IMR-90 (cell line): Measurements from ENCODE around the gene CLIC1. TPM values are rescaled to one million over a fixed set of nuclear protein-coding genes. Genes with fewer than 3 reads are reported as not detected.

ENCODE experiments used
- ATAC-seq: fragments of 200-7000 bp; cut with Tn5 transposase; 2 replicates; pipeline ENCODE4 v1.9.1; 2020; ENCODE audit warnings: low read depth, mild to moderate bottlenecking, moderate library complexity
- BruUV-seq: library from RNA; stranded (reverse); fragments of 400-500 nt; replicated peaks from 2 replicates; lab custom pipeline; 2021; lab: Mats Ljungman, UMichigan
- CTCF ChIA-PET: fragments of 300-600 bp; formaldehyde crosslinking; extraction: SDS; loops from one replicate; lab custom pipeline; 2021; ENCODE audit warnings: antibody characterized with exemption; lab: Yijun Ruan, JAX
- POLR2A ChIA-PET: fragments of 300-600 bp; sonication (Branson Sonifier 250); formaldehyde crosslinking; loops from one replicate; lab custom pipeline; 2022; ENCODE audit warnings: antibody characterized with exemption; ENCODE audit not compliant: unreplicated experiment; lab: Charles Lee
- DNase-seq: peaks from one replicate; pipeline ENCODE4 v3.0.0; 2013
- H2AFZ ChIP-seq: replicated peaks from 2 replicates; pipeline ENCODE3; 2013; ENCODE audit warnings: low read length, mild to moderate bottlenecking; ENCODE audit not compliant: poor library complexity
- H2AK5ac ChIP-seq: 2 replicates; pipeline ENCODE4 v1.6.1; 2013; ENCODE audit warnings: low read depth, low read length, inconsistent platforms
- H2AK9ac ChIP-seq: replicated peaks from 2 replicates; pipeline ENCODE3; 2013; ENCODE audit warnings: mild to moderate bottlenecking, low read depth, low read length, moderate library complexity; ENCODE audit not compliant: poor library complexity
- H2BK120ac ChIP-seq: 2 replicates; pipeline ENCODE4 v1.6.1; 2013; ENCODE audit warnings: low read depth, low read length, inconsistent platforms
- H2BK15ac ChIP-seq: 3 replicates; pipeline ENCODE4 v1.6.1; 2013; ENCODE audit warnings: low read depth, low read length, inconsistent platforms
- H2BK20ac ChIP-seq: 2 replicates; pipeline ENCODE4 v1.6.1; 2013; ENCODE audit warnings: low read depth, mild to moderate bottlenecking, inconsistent platforms, low read length, moderate library complexity
- H2BK5ac ChIP-seq: 2 replicates; pipeline ENCODE4 v1.6.1; 2013; ENCODE audit warnings: mild to moderate bottlenecking, low read depth, low read length, inconsistent platforms; ENCODE audit not compliant: poor library complexity, severe bottlenecking
- H3K14ac ChIP-seq: replicated peaks from 2 replicates; pipeline ENCODE4 v1.6.1; 2013; ENCODE audit warnings: low read depth, low read length, inconsistent platforms
- H3K18ac ChIP-seq: 2 replicates; pipeline ENCODE4 v1.6.1; 2013; ENCODE audit warnings: low read depth, low read length, control low read depth
- H3K23ac ChIP-seq: 2 replicates; pipeline ENCODE4 v1.6.1; 2013; ENCODE audit warnings: low read depth, low read length, inconsistent platforms
- H3K27ac ChIP-seq: 2 replicates; pipeline ENCODE4 v1.5.1; 2013; ENCODE audit warnings: mild to moderate bottlenecking, control low read depth, low read length; ENCODE audit not compliant: insufficient read depth
- H3K27me3 ChIP-seq: 2 replicates; pipeline ENCODE4 v1.6.1; 2013; ENCODE audit warnings: low read length; ENCODE audit not compliant: control insufficient read depth, insufficient read depth
- H3K36me3 ChIP-seq: 2 replicates; pipeline ENCODE4 v1.6.1; 2013; ENCODE audit warnings: low read length, mixed read lengths; ENCODE audit not compliant: control insufficient read depth, insufficient read depth
- H3K4ac ChIP-seq: 2 replicates; pipeline ENCODE4 v1.6.1; 2013; ENCODE audit warnings: low read depth, low read length, inconsistent platforms
- H3K4me1 ChIP-seq: 2 replicates; pipeline ENCODE4 v1.6.1; 2013; ENCODE audit warnings: low read length, mixed read lengths; ENCODE audit not compliant: control insufficient read depth, insufficient read depth
- H3K4me2 ChIP-seq: 2 replicates; pipeline ENCODE4 v1.6.1; 2013; ENCODE audit warnings: low read depth, mild to moderate bottlenecking, control low read depth, low read length, moderate library complexity
- H3K4me3 ChIP-seq: 2 replicates; pipeline ENCODE4 v1.5.1; 2013; ENCODE audit warnings: low read depth, mild to moderate bottlenecking, control low read depth, low read length, moderate library complexity; ENCODE audit not compliant: insufficient read depth
- H3K56ac ChIP-seq: 2 replicates; pipeline ENCODE4 v1.6.1; 2013; ENCODE audit warnings: low read length, inconsistent platforms; ENCODE audit not compliant: insufficient read depth; ENCODE audit errors: extremely low read depth
- H3K79me1 ChIP-seq, 2 experiments: 2 replicates each; pipeline ENCODE4 v1.6.1; 2013; ENCODE audit warnings: low read length in 2 of 2, inconsistent platforms in 1 of 2, low read depth in 1 of 2
- H3K9ac ChIP-seq: 2 replicates; pipeline ENCODE4 v1.6.1; 2013; ENCODE audit warnings: low read depth, low read length, control low read depth
- H3K9me1 ChIP-seq: 2 replicates; pipeline ENCODE4 v1.6.1; 2013; ENCODE audit warnings: low read length, inconsistent platforms; ENCODE audit not compliant: insufficient read depth
- H3K9me3 ChIP-seq: 2 replicates; pipeline ENCODE4 v1.6.1; 2013; ENCODE audit warnings: low read length; ENCODE audit not compliant: control insufficient read depth, insufficient read depth
- H4K20me1 ChIP-seq: 2 replicates; pipeline ENCODE4 v1.6.1; 2013; ENCODE audit warnings: low read length, inconsistent platforms; ENCODE audit not compliant: insufficient read depth
- H4K5ac ChIP-seq: 2 replicates; pipeline ENCODE4 v1.6.1; 2013; ENCODE audit warnings: mild to moderate bottlenecking, low read depth, low read length, control low read depth
- H4K8ac ChIP-seq, 2 experiments: 2 replicates each; pipeline ENCODE4 v1.6.1; 2013; ENCODE audit warnings: low read depth in 2 of 2, low read length in 2 of 2, control low read depth in 1 of 2, inconsistent platforms in 1 of 2
- H4K91ac ChIP-seq: 2 replicates; pipeline ENCODE4 v1.6.1; 2013; ENCODE audit warnings: low read depth, low read length, inconsistent platforms; ENCODE audit not compliant: insufficient read depth
- BHLHE40 ChIP-seq: fragments of 150-350 bp; IDR thresholded peaks from 2 replicates; pipeline ENCODE4 v1.6.1; 2016; ENCODE audit warnings: mild to moderate bottlenecking, low read depth, low read length
- CTCF ChIP-seq: conservative IDR thresholded peaks from 2 replicates; pipeline ENCODE4 v1.5.1; 2012; ENCODE audit warnings: mild to moderate bottlenecking, low read depth, low read length, improper control_type of control experiment
- ELK1 ChIP-seq: fragments of 150-350 bp; IDR thresholded peaks from 2 replicates; pipeline ENCODE4 v1.6.1; 2016; ENCODE audit warnings: low read depth, mild to moderate bottlenecking, low read length, moderate library complexity, borderline replicate concordance
- FOS ChIP-seq: fragments of 150-350 bp; IDR thresholded peaks from 2 replicates; pipeline ENCODE4 v1.6.1; 2016; ENCODE audit warnings: low read depth, low read length
- MAFK ChIP-seq: IDR thresholded peaks from 2 replicates; pipeline ENCODE4 v1.6.1; 2012; ENCODE audit warnings: low read depth, low read length, improper control_type of control experiment
- MAZ ChIP-seq: IDR thresholded peaks from 2 replicates; pipeline ENCODE4 v1.6.1; 2012; ENCODE audit warnings: low read depth, mild to moderate bottlenecking, low read length, improper control_type of control experiment, moderate library complexity, borderline replicate concordance
- NFE2L2 ChIP-seq: fragments of 150-350 bp; IDR thresholded peaks from 2 replicates; pipeline ENCODE4 v1.6.1; 2016; ENCODE audit warnings: low read depth, mild to moderate bottlenecking, low read length
- POLR2A ChIP-seq: IDR thresholded peaks from 2 replicates; pipeline ENCODE4 v1.6.1; 2012; ENCODE audit warnings: mild to moderate bottlenecking, low read depth, low read length
- RFX5 ChIP-seq: IDR thresholded peaks from 2 replicates; pipeline ENCODE4 v1.8.0; 2012; ENCODE audit warnings: low read depth, mild to moderate bottlenecking, low read length, moderate library complexity
- SMC3 ChIP-seq: fragments of 150-350 bp; IDR thresholded peaks from 2 replicates; pipeline ENCODE4 v1.6.1; 2016; ENCODE audit warnings: low read depth, mild to moderate bottlenecking, antibody characterized with exemption, low read length, moderate library complexity
- WGBS, 2 experiments: methylation state at CpG; one replicate each; pipeline versions ENCODE4 v1.1.5 to v1.1.7; 2013; ENCODE audit warnings: missing lambda C conversion rate in 2 of 2; ENCODE audit not compliant: insufficient read length in 1 of 2; ENCODE audit errors: extremely low coverage in 2 of 2; 5-methylcytosine and 5-hydroxymethylcytosine counted together
- dilution Hi-C: fragments of 300-500 bp; cut with HindIII; formaldehyde crosslinking; loops from one replicate; pipeline ENCODE4 v1.14.3; 2018; ENCODE audit warnings: low sequenced_read_pairs; ENCODE audit not compliant: unreplicated experiment
- in situ Hi-C: fragments of 300-500 bp; cut with MboI; formaldehyde crosslinking; loops from 3 replicates; pipeline ENCODE4 v1.14.3; 2019; ENCODE audit warnings: low sequenced_read_pairs, inconsistent platforms, mixed read lengths
- intact Hi-C: fragments of 100-400 bp; cut with micrococcal nuclease; formaldehyde crosslinking; loops from 2 replicates; pipeline ENCODE4 v1.10.0; 2022
- polyA plus RNA-seq, 3 experiments: library from polyadenylated mRNA; depleted of rRNA; stranded (reverse); fragments of >200 nt; gene quantifications; 2 replicates each; pipeline ENCODE4 v1.2.3, GENCODE V29; 2012; ENCODE audit warnings: low replicate concordance in 1 of 3
- total RNA-seq: library from RNA; depleted of rRNA; stranded (reverse); fragments of >200 nt; gene quantifications from 2 replicates; pipeline ENCODE4 v1.2.3, GENCODE V29; 2012

CLIC1 gene
- total and polyA plus RNA-seq, 2 of the 4 experiments (the other 2 are of a cell fraction): 706 to 1,185 TPM

GRCh38 chr6:31721351-31722020 lies 14.8 kb downstream of the CLIC1 start, which contains the start of gene LY6G6C:
Gene LY6G6C (minus strand): TSS chr6:31721746. CDS start chr6:31721679, 67 bp downstream.
- no peak within 1 kb of the TSS for H3K23ac ChIP-seq
- no peak within 1 kb of the TSS for H4K91ac ChIP-seq
- intact Hi-C loops: no loop called here
- DNase-seq (no peak), ATAC-seq (peak; percentile 59)
- H3K9me1 ChIP-seq: peaks cover 4% of the 10 kb centered on the region; the same call in 1 of the 2 replicates
- H3K4me3 ChIP-seq: no peak within 1 kb of the TSS
- H2BK20ac ChIP-seq: no peak within 1 kb of the TSS
- H3K18ac ChIP-seq: no peak within 1 kb of the TSS
- H3K56ac ChIP-seq: no peak within 1 kb of the TSS
- H3K4ac ChIP-seq: no peak within 1 kb of the TSS
- BruUV-seq: no TSS peak
- H3K9ac ChIP-seq: no peak within 1 kb of the TSS
- H4K8ac ChIP-seq: no peak within 1 kb of the TSS
- in situ Hi-C loops: no loop called here
- no peak within 1 kb of the TSS for H4K5ac ChIP-seq
- no peak for TF ChIP-seq BHLHE40
- no peak for TF ChIP-seq FOS
- TF ChIP-seq POLR2A: no peak
- TF ChIP-seq SMC3: no peak
- TF ChIP-seq MAZ: no peak
- TF ChIP-seq MAFK: no peak
- TF ChIP-seq CTCF: no peak
- no peak for TF ChIP-seq RFX5
- no peak for TF ChIP-seq ELK1
- TF ChIP-seq NFE2L2: no peak
- WGBS, 2 experiments: 83% methylated on average over 2 of the region's 4 CpGs; no CpG with 5 or more reads in 1 of the 2 experiments
- CTCF ChIA-PET: no interaction called here
- no peak within 1 kb of the TSS for H2AK9ac ChIP-seq
- dilution Hi-C loops: no loop called here
- no peaks in the 10 kb centered on the region for H4K20me1 ChIP-seq
- H2BK120ac ChIP-seq: no peak within 1 kb of the TSS
- POLR2A ChIA-PET: no interaction called here
- no peak within 1 kb of the TSS for H3K27ac ChIP-seq
- no peak within 1 kb of the TSS for H3K14ac ChIP-seq
- no peaks in the 10 kb centered on the region for H3K79me1 ChIP-seq
- peaks cover 2% of the 10 kb centered on the region; the same call in 1 of the 2 replicates for H3K27me3 ChIP-seq
- no peak within 1 kb of the TSS for H2BK15ac ChIP-seq
- no peaks in the 10 kb centered on the region for H3K4me1 ChIP-seq
- no peak within 1 kb of the TSS for H2AFZ ChIP-seq
- peaks cover 5% of the 10 kb centered on the region; the same call in 1 of the 2 replicates for H3K36me3 ChIP-seq
- H3K4me2 ChIP-seq: no peak within 1 kb of the TSS
- H2AK5ac ChIP-seq: no peak within 1 kb of the TSS; the same call in 1 of the 2 replicates
- H2BK5ac ChIP-seq: no peak within 1 kb of the TSS
- H3K9me3 ChIP-seq: no peaks in the 10 kb centered on the region
